HepG2 (cell line): ENCODE results near the gene SLC45A1.

Experiments used
- GPN1 ChIP-seq: sonication (generic); formaldehyde crosslinking; IDR thresholded peaks from 2 replicates; pipeline ENCODE4 v1.5.1; 2020; ENCODE audit warnings: missing genetic modification reagents, borderline replicate concordance
- TF ChIP-seq, protein P1 (sequence below): sonication (generic); formaldehyde crosslinking; IDR thresholded peaks from 2 replicates; pipeline ENCODE4 v1.5.1; 2020; ENCODE audit warnings: mild to moderate bottlenecking, moderate library complexity, missing genetic modification reagents
- TF ChIP-seq, protein P2 (sequence below): sonication (generic); formaldehyde crosslinking; IDR thresholded peaks from 2 replicates; pipeline ENCODE4 v1.5.0; 2020; ENCODE audit warnings: mild to moderate bottlenecking, missing genetic modification reagents, moderate library complexity

GRCh38 chr1:8382051-8382505 is 64.2 kb downstream of the SLC45A1 start:
- TF ChIP-seq, protein P1, sequence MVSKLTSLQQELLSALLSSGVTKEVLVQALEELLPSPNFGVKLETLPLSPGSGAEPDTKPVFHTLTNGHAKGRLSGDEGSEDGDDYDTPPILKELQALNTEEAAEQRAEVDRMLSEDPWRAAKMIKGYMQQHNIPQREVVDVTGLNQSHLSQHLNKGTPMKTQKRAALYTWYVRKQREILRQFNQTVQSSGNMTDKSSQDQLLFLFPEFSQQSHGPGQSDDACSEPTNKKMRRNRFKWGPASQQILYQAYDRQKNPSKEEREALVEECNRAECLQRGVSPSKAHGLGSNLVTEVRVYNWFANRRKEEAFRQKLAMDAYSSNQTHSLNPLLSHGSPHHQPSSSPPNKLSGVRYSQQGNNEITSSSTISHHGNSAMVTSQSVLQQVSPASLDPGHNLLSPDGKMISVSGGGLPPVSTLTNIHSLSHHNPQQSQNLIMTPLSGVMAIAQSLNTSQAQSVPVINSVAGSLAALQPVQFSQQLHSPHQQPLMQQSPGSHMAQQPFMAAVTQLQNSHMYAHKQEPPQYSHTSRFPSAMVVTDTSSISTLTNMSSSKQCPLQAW (CRISPR knock-in tag), result no peak
- TF ChIP-seq GPN1, result no peak
- TF ChIP-seq, protein P2, sequence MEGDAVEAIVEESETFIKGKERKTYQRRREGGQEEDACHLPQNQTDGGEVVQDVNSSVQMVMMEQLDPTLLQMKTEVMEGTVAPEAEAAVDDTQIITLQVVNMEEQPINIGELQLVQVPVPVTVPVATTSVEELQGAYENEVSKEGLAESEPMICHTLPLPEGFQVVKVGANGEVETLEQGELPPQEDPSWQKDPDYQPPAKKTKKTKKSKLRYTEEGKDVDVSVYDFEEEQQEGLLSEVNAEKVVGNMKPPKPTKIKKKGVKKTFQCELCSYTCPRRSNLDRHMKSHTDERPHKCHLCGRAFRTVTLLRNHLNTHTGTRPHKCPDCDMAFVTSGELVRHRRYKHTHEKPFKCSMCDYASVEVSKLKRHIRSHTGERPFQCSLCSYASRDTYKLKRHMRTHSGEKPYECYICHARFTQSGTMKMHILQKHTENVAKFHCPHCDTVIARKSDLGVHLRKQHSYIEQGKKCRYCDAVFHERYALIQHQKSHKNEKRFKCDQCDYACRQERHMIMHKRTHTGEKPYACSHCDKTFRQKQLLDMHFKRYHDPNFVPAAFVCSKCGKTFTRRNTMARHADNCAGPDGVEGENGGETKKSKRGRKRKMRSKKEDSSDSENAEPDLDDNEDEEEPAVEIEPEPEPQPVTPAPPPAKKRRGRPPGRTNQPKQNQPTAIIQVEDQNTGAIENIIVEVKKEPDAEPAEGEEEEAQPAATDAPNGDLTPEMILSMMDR (CRISPR knock-in tag), result no peak
